Upper lobe of right lung (tissue), 1 donor: Measurements from ENCODE around the gene COLEC12. TPM values are rescaled to one million over a fixed set of nuclear protein-coding genes. Genes with fewer than 3 reads are reported as not detected.

Experiments
- ATAC-seq: fragments of 200-7000 bp; cut with Tn5 transposase; one replicate; pipeline ENCODE4 v1.9.1; 2020; ENCODE audit warnings: mild to moderate bottlenecking, moderate library complexity
- DNase-seq: peaks from one replicate; pipeline ENCODE4 v3.0.0-alpha.2; 2020
- H3K27ac ChIP-seq: fragments of 200-600 bp; one replicate; pipeline ENCODE4 v1.8.0; 2022
- H3K27me3 ChIP-seq: fragments of 200-600 bp; one replicate; pipeline ENCODE4 v1.8.0; 2022; ENCODE audit warnings: mild to moderate bottlenecking
- H3K36me3 ChIP-seq: fragments of 200-600 bp; one replicate; pipeline ENCODE4 v1.8.0; 2022
- H3K4me1 ChIP-seq: fragments of 200-600 bp; one replicate; pipeline ENCODE4 v1.8.0; 2022
- H3K4me3 ChIP-seq: fragments of 200-600 bp; one replicate; pipeline ENCODE4 v1.8.0; 2022; ENCODE audit warnings: mild to moderate bottlenecking
- H3K9me3 ChIP-seq: fragments of 200-600 bp; one replicate; pipeline ENCODE4 v1.8.0; 2022
- CTCF ChIP-seq: fragments of 200-600 bp; IDR thresholded peaks from one replicate; pipeline ENCODE4 v1.8.0; 2022; ENCODE audit warnings: antibody characterized with exemption
- intact Hi-C: fragments of 100-400 bp; cut with DNase I; formaldehyde crosslinking; loops from one replicate; pipeline ENCODE4 v1.11.0; 2022
- total RNA-seq: library from RNA; stranded (reverse); fragmentation: NEBNext Ultra II Directional; extraction: Animal tissue kit (Norgen Biotek cat#: 25700); gene quantifications from one replicate; pipeline ENCODE4 v1.2.1, GENCODE V29; 2021
- donor health status: DM: no; HTN: yes; CAD: no; lungs with severe emphysema.

Gene COLEC12
- total RNA-seq, 1 donor from 2014 or later: 55.2 TPM

GRCh38 chr18:335733-336132, 164.8 kb downstream of the COLEC12 start:
- intact Hi-C loops: no loop called here
- DNase-seq (no peak), ATAC-seq (no peak)
- no peak overlapping the region for H3K4me3 ChIP-seq
- no peaks in the 10 kb centered on the region for H3K9me3 ChIP-seq
- no peak for TF ChIP-seq CTCF
- H3K27ac ChIP-seq: no peak overlapping the region
- peaks cover 11% of the 10 kb centered on the region for H3K4me1 ChIP-seq
- H3K27me3 ChIP-seq: no peaks in the 10 kb centered on the region
- H3K36me3 ChIP-seq: no peaks in the 10 kb centered on the region

GRCh38 chr18:334575-335132, 165.8 kb downstream of the COLEC12 start:
- DNase-seq (no peak), ATAC-seq (no peak)
- no peaks in the 10 kb centered on the region for H3K27me3 ChIP-seq
- no peaks in the 10 kb centered on the region for H3K9me3 ChIP-seq
- intact Hi-C loops: no loop called here
- H3K4me1 ChIP-seq: peaks cover 11% of the 10 kb centered on the region
- no peak overlapping the region for H3K4me3 ChIP-seq
- no peak for TF ChIP-seq CTCF
- no peak overlapping the region for H3K27ac ChIP-seq
- peaks cover 5% of the 10 kb centered on the region for H3K36me3 ChIP-seq

- DNase-seq: no peak
- H3K9me3 ChIP-seq: no peaks in the 10 kb centered on the region
- intact Hi-C loops: no loop called here
- ATAC-seq: no peak
- peak overlapping the region; percentile 26 for H3K27ac ChIP-seq
- H3K27me3 ChIP-seq: no peaks in the 10 kb centered on the region
- TF ChIP-seq CTCF: peak; percentile 5
- peaks cover 11% of the 10 kb centered on the region for H3K4me1 ChIP-seq
- H3K4me3 ChIP-seq: no peak overlapping the region
- peaks cover 10% of the 10 kb centered on the region for H3K36me3 ChIP-seq
These were observed 167.6 kb downstream of the COLEC12 start for GRCh38 chr18:332721-333510.

GRCh38 chr18:332007-332406, 168.5 kb downstream of the COLEC12 start:
- H3K27ac ChIP-seq: peak overlapping the region; percentile 18
- ATAC-seq: peak; percentile 81
- intact Hi-C loops: no loop called here

GRCh38 chr18:331221-331821, 169.2 kb downstream of the COLEC12 start:
- Histone ChIP-seq H3K27me3 (no peaks in the 10 kb centered on the region), H3K9me3 (no peaks in the 10 kb centered on the region), H3K27ac (peak overlapping the region; percentile 18), H3K36me3 (peaks cover 10% of the 10 kb centered on the region), H3K4me3 (no peak overlapping the region), H3K4me1 (peaks cover 11% of the 10 kb centered on the region)
- DNase-seq (no peak), ATAC-seq (peak; percentile 33)
- intact Hi-C loops: no loop called here
- no peak for TF ChIP-seq CTCF

More at GRCh38 chr18:332007-332406, 168.5 kb downstream of the COLEC12 start:
- peak; percentile 69 for DNase-seq
- no peaks in the 10 kb centered on the region for H3K27me3 ChIP-seq
- TF ChIP-seq CTCF: no peak
- H3K4me3 ChIP-seq: no peak overlapping the region
- peaks cover 11% of the 10 kb centered on the region for H3K4me1 ChIP-seq
- H3K36me3 ChIP-seq: peaks cover 10% of the 10 kb centered on the region
- H3K9me3 ChIP-seq: no peaks in the 10 kb centered on the region
